ENCODE data around the gene COA1.

DNA sequence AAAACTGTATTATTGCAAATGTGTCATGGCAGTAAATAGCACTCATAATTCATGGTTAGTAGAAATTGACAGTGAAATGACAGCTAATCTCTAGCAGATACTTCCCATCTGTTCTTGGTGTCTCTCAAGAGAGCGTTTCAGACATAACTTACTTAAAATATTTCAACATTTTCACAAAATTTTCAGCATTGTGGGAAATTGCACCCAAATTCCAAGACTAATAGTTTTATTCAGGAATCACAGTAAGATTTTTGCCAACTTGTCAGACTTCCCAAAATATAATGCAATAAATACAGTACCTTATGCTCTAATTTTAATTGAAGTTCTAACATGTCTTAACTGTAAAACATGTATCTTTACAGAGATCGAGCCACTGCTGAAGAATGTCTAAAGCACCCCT, 105.2 kb downstream of the COA1 start:
- TF ChIP-seq POLR2A (IDR thresholded peaks at IDR 0.05): no peak
- TF ChIP-seq, protein P1, sequence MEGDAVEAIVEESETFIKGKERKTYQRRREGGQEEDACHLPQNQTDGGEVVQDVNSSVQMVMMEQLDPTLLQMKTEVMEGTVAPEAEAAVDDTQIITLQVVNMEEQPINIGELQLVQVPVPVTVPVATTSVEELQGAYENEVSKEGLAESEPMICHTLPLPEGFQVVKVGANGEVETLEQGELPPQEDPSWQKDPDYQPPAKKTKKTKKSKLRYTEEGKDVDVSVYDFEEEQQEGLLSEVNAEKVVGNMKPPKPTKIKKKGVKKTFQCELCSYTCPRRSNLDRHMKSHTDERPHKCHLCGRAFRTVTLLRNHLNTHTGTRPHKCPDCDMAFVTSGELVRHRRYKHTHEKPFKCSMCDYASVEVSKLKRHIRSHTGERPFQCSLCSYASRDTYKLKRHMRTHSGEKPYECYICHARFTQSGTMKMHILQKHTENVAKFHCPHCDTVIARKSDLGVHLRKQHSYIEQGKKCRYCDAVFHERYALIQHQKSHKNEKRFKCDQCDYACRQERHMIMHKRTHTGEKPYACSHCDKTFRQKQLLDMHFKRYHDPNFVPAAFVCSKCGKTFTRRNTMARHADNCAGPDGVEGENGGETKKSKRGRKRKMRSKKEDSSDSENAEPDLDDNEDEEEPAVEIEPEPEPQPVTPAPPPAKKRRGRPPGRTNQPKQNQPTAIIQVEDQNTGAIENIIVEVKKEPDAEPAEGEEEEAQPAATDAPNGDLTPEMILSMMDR (IDR thresholded peaks at IDR 0.05): no peak

Measured in lower leg skin (tissue), 3 donors.